ENCODE measurements around the gene SYDE2. TPM values are rescaled to one million over a fixed set of nuclear protein-coding genes. Genes with fewer than 3 reads are reported as not detected.
A peak's percentile ranks its signal among the peaks of the same experiment; 100 is the strongest.
"Not testable (repeated sequence)": the region's sequence is repeated elsewhere in the genome, so short reads cannot be mapped to it uniquely, and the experiment has no call there.

The SYDE2 gene
- total RNA-seq, 2 donors from 2014 or later, result 3.4 to 4.3 TPM

DNA sequence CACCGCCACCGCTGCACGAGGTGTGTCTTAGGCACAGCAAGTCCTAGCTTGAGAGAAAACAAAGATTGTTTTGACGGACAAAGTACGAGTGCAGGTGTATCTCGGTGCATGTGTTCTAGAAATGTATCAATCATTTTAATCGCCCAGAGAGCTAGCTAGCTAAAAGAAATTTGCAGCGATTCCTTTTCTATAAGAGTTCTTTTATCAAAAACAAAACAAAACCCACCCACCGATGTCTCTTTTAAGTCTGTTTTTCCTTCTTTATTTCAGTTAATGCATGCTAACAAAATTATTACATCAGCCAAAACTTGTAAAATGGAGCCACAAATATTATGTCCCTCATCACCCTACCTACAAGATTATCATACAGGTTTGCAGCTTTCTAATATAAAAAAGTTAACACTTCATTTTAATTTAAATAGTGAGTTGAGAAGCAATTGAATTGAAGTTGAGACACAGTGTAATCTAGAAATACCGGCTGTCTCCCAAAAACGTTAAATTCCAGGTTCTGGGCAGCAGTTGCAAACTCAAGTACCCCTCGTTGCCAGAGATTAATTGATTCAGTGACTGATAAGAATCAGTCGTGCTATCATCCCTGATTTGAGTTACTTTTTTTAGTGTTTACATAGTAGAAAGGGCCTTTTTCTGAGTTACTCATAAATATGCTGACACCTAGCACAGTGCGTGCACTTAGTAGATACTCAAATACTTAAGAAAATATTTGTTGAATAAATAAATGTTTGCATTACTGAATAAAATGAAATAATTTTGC, 1.5 kb upstream of the SYDE2 start:
- H3K27ac Mint-ChIP-seq, result peak overlapping the region; percentile 89
- DNase-seq (no peak), ATAC-seq (replicated peaks in 1 of 2) (no peak)
- peaks cover 25% of the 10 kb centered on the region for H3K4me1 Mint-ChIP-seq (ENCODE audit: low read depth)
- H3K27me3 Mint-ChIP-seq (ENCODE audit: low read depth), result peaks cover under 1% of the 10 kb centered on the region
- peak overlapping the region; percentile 92 to 94 for H3K4me3 Mint-ChIP-seq
- H3K9me3 Mint-ChIP-seq, result no peaks in the 10 kb centered on the region
- H3K36me3 Mint-ChIP-seq (ENCODE audit: insufficient read depth in 2 of 2), result peaks cover 4 to 6% of the 10 kb centered on the region in 2 donors

GRCh38 chr1:85201340-85202091, 700 bp upstream of the SYDE2 start:
- Mint-ChIP-seq H3K27me3 (ENCODE audit: low read depth) (no peaks in the 10 kb centered on the region), H3K4me3 (peak overlapping the region; percentile 92 to 94), H3K27ac (peak overlapping the region; percentile 89), H3K4me1 (ENCODE audit: low read depth) (peaks cover 25% of the 10 kb centered on the region), H3K36me3 (ENCODE audit: insufficient read depth in 2 of 2) (peaks cover 4 to 6% of the 10 kb centered on the region in 2 donors), H3K9me3 (no peaks in the 10 kb centered on the region)
- ATAC-seq (replicated peaks in 1 of 2), result peak; percentile 72 to 74
- peak; percentile 70 to 71 for DNase-seq

GRCh38 chr1:85199667-85200462, 951 bp downstream of the SYDE2 start:
- Mint-ChIP-seq H3K4me1 (ENCODE audit: low read depth) (peaks cover 25% of the 10 kb centered on the region), H3K27me3 (ENCODE audit: low read depth) (no peaks in the 10 kb centered on the region), H3K27ac (peak overlapping the region; percentile 5), H3K9me3 (no peaks in the 10 kb centered on the region), H3K4me3 (peak overlapping the region; percentile 85 to 91), H3K36me3 (ENCODE audit: insufficient read depth in 2 of 2) (peaks cover 4 to 6% of the 10 kb centered on the region in 2 donors)
- ATAC-seq (replicated peaks in 1 of 2) (no peak), DNase-seq (peak in 1 of 2 donors; percentile 8)

GRCh38 chr1:85198864-85199263, 2.0 kb downstream of the SYDE2 start:
- DNase-seq (no peak), ATAC-seq (replicated peaks in 1 of 2) (no peak)
- Mint-ChIP-seq H3K4me3 (peak overlapping the region; percentile 85 to 91), H3K4me1 (ENCODE audit: low read depth) (peaks cover 25% of the 10 kb centered on the region), H3K27me3 (ENCODE audit: low read depth) (no peaks in the 10 kb centered on the region), H3K36me3 (ENCODE audit: insufficient read depth in 2 of 2) (peaks cover 4 to 6% of the 10 kb centered on the region in 2 donors), H3K27ac (no peak overlapping the region), H3K9me3 (no peaks in the 10 kb centered on the region)

DNA sequence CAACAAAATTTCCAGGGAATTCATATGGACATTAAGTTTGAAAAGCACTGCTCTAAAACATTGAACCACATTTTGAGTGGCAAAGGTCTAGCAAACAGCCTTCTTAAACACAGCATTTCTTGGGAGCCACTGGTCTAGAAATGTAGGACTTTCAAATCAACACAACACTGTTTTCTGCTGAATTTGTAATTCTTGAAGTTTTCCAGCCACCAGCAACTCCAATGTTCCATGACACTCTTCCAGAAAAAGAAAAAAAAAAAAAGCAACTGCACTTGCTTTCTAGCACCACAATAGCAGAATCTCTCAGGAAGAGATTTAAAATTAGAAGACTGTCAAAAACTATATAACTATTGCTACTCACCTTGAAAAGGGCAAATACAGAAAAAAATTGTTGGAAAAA, 4.5 kb downstream of the SYDE2 start:
- no peaks in the 10 kb centered on the region for H3K9me3 Mint-ChIP-seq
- H3K4me1 Mint-ChIP-seq (ENCODE audit: low read depth), result peaks cover 30% of the 10 kb centered on the region
- peaks cover 2% of the 10 kb centered on the region in 2 donors for H3K36me3 Mint-ChIP-seq (ENCODE audit: insufficient read depth in 2 of 2)
- no peaks in the 10 kb centered on the region for H3K27me3 Mint-ChIP-seq (ENCODE audit: low read depth)
- H3K4me3 Mint-ChIP-seq, result no peak overlapping the region
- no peak for ATAC-seq (replicated peaks in 1 of 2)
- no peak overlapping the region for H3K27ac Mint-ChIP-seq
- DNase-seq, result no peak

- peaks cover 2% of the 10 kb centered on the region in 2 donors for H3K36me3 Mint-ChIP-seq (ENCODE audit: insufficient read depth in 2 of 2)
- no peaks in the 10 kb centered on the region for H3K27me3 Mint-ChIP-seq (ENCODE audit: low read depth)
- H3K4me1 Mint-ChIP-seq (ENCODE audit: low read depth), result peaks cover 30% of the 10 kb centered on the region
- ATAC-seq (replicated peaks in 1 of 2) (no peak), DNase-seq (no peak)
- H3K4me3 Mint-ChIP-seq, result no peak overlapping the region
- H3K9me3 Mint-ChIP-seq, result no peaks in the 10 kb centered on the region
- H3K27ac Mint-ChIP-seq, result no peak overlapping the region
These were observed 5.1 kb downstream of the SYDE2 start for GRCh38 chr1:85195703-85196102.

DNA sequence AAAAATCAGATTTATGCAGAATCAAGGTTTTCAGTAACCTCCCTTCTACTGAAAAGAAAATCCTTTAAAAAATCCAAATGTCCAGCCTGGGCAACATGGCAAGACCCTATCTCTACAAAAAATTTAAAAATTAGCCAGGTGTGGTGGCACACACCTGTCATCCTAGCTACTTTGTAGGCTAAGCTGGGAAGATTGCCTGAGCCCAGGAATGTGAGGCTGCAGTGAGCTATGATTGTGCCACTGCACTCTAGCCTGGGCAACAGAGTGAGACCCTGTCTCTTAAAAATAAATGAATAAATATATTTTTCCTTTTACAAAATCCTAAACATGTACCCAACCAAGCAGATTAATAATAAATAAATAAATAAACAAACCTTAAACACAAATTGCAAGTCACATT, 8.7 kb downstream of the SYDE2 start:
- not testable (repeated sequence) for H3K27me3 Mint-ChIP-seq (ENCODE audit: low read depth); ATAC-seq (replicated peaks in 1 of 2); DNase-seq; H3K27ac Mint-ChIP-seq; H3K9me3 Mint-ChIP-seq; H3K4me3 Mint-ChIP-seq; H3K36me3 Mint-ChIP-seq (ENCODE audit: insufficient read depth in 2 of 2); H3K4me1 Mint-ChIP-seq (ENCODE audit: low read depth)

- no peaks in the 10 kb centered on the region for H3K9me3 Mint-ChIP-seq
- ATAC-seq (replicated peaks in 1 of 2), result no peak
- H3K36me3 Mint-ChIP-seq (ENCODE audit: insufficient read depth in 2 of 2), result peaks cover 2 to 8% of the 10 kb centered on the region in 2 donors
These were observed 11.7 kb downstream of the SYDE2 start for GRCh38 chr1:85189120-85189519.

DNA sequence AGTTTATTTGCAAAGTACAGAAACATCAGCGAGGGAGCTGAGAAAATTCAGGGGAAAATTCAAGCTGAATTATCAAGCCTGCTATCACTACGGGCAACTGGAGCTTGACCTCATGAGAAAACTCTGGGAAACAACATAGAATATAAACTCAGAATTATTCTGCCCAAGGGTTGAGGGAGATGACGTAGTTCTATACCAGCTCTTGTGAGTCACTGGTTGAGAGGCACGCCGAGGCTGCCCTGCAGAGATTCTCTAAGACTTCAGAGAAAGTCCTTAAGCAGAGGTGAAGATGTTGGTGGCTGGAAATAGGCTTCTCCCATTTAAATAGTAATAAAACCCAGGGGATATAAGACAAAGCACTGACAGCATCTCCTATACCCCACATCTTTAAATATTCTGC, 12.3 kb downstream of the SYDE2 start:
- ATAC-seq (replicated peaks in 1 of 2) (no peak), DNase-seq (no peak)
- Mint-ChIP-seq H3K27me3 (ENCODE audit: low read depth) (no peaks in the 10 kb centered on the region), H3K36me3 (ENCODE audit: insufficient read depth in 2 of 2) (peaks cover 2 to 8% of the 10 kb centered on the region in 2 donors), H3K4me3 (no peak overlapping the region), H3K27ac (no peak overlapping the region), H3K9me3 (no peaks in the 10 kb centered on the region), H3K4me1 (ENCODE audit: low read depth) (peaks cover 4% of the 10 kb centered on the region)

More at GRCh38 chr1:85189120-85189519, 11.7 kb downstream of the SYDE2 start:
- no peak overlapping the region for H3K4me3 Mint-ChIP-seq
- no peak overlapping the region for H3K27ac Mint-ChIP-seq
- H3K27me3 Mint-ChIP-seq (ENCODE audit: low read depth), result no peaks in the 10 kb centered on the region
- DNase-seq, result no peak
- peaks cover 4% of the 10 kb centered on the region for H3K4me1 Mint-ChIP-seq (ENCODE audit: low read depth)

DNA sequence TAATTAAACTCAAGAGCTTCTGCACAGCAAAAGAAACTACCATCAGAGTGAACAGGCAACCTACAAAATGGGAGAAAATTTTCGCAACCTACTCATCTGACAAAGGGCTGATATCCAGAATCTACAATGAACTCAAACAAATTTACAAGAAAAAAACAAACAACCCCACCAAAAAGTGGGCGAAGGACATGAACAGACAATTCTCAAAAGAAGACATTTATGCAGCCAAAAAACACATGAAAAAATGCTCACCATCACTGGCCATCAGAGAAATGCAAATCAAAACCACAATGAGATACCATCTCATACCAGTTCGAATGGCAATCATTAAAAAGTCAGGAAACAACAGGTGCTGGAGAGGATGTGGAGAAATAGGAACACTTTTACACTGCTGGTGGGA, 13.8 kb downstream of the SYDE2 start:
- not testable (repeated sequence) for ATAC-seq (replicated peaks in 1 of 2); DNase-seq; H3K36me3 Mint-ChIP-seq (ENCODE audit: insufficient read depth in 2 of 2); H3K9me3 Mint-ChIP-seq; H3K4me1 Mint-ChIP-seq (ENCODE audit: low read depth); H3K27me3 Mint-ChIP-seq (ENCODE audit: low read depth); H3K4me3 Mint-ChIP-seq; H3K27ac Mint-ChIP-seq

- no peak for ATAC-seq (replicated peaks in 1 of 2)
- no peak overlapping the region for H3K27ac Mint-ChIP-seq
- H3K27me3 Mint-ChIP-seq (ENCODE audit: low read depth), result no peaks in the 10 kb centered on the region
- no peak for DNase-seq
- peaks cover 12% of the 10 kb centered on the region for H3K4me1 Mint-ChIP-seq (ENCODE audit: low read depth)
- peaks cover 2 to 8% of the 10 kb centered on the region in 2 donors for H3K36me3 Mint-ChIP-seq (ENCODE audit: insufficient read depth in 2 of 2)
- H3K9me3 Mint-ChIP-seq, result no peaks in the 10 kb centered on the region
- H3K4me3 Mint-ChIP-seq, result no peak overlapping the region
These were observed 16.6 kb downstream of the SYDE2 start for GRCh38 chr1:85184245-85184644.

GRCh38 chr1:85182700-85183099, 18.1 kb downstream of the SYDE2 start:
- Mint-ChIP-seq H3K4me1 (ENCODE audit: low read depth) (peaks cover 17% of the 10 kb centered on the region), H3K4me3 (no peak overlapping the region), H3K36me3 (ENCODE audit: insufficient read depth in 2 of 2) (peaks cover 0 to 4% of the 10 kb centered on the region in 2 donors), H3K9me3 (no peaks in the 10 kb centered on the region), H3K27me3 (ENCODE audit: low read depth) (no peaks in the 10 kb centered on the region), H3K27ac (no peak overlapping the region)
- ATAC-seq (replicated peaks in 1 of 2) (no peak), DNase-seq (no peak)

- peaks cover 0 to 2% of the 10 kb centered on the region in 2 donors for H3K36me3 Mint-ChIP-seq (ENCODE audit: insufficient read depth in 2 of 2)
- peaks cover 17% of the 10 kb centered on the region for H3K4me1 Mint-ChIP-seq (ENCODE audit: low read depth)
- no peaks in the 10 kb centered on the region for H3K9me3 Mint-ChIP-seq
- ATAC-seq (replicated peaks in 1 of 2) (no peak), DNase-seq (no peak)
- no peak overlapping the region for H3K4me3 Mint-ChIP-seq
- no peak overlapping the region for H3K27ac Mint-ChIP-seq
- no peaks in the 10 kb centered on the region for H3K27me3 Mint-ChIP-seq (ENCODE audit: low read depth)
These were observed 19.9 kb downstream of the SYDE2 start for GRCh38 chr1:85180869-85181268.

All from activated T-cell treated with anti-CD3 and anti-CD28 coated beads, Interleukin-2, amount 50 U/mL, for 72 hours (primary cell).